Middle frontal gyrus (tissue), 1 donor: ENCODE measurements around the gene ERBB4.

Source experiments
- DNase-seq: peaks from one replicate; pipeline ENCODE4 v3.0.0-alpha.2; 2015; ENCODE audit warnings: low spot score; ENCODE audit errors: extremely low spot score

ERBB4 gene

GRCh38 chr2:211837206-211837605 lies 701.4 kb downstream of the ERBB4 start:
- no peak for DNase-seq

DNA sequence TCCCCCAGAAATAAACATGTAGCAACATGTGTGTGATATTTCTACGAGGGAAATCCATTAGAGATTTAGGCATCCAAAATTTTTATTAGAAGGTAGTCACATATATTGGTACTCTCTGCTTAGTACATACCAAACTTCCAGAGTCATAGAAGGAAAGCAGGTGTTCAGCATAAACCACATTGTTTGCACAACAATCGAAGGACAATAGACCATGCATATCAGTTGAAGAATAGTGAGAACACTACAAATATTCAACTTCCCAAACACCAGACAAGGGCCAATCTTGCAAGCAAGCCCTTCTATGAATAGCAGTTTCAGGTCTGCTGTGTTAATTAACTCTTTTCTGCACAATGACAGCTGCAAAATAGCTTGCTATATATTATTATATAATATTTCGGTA lies 702.2 kb downstream of the ERBB4 start:
- no peak for DNase-seq

DNA sequence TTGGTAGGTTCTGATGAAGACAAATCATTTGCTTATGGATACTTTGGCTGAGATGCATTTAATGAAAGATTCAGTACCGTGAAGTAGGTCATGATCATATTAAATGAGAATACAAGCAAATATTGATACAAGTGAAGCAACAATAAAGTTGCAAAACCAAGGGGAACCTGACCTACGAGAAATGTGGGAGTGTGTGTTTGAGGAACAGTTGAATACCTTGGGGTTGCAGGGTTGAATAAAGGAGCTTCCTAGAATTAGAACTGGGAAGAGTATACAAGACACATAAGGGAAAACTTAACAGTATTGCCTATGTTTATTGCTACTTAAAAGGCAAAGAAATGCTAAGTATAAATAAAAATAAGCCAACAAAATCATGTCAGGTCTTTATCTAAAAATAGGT lies 702.9 kb downstream of the ERBB4 start:
- DNase-seq = no peak

GRCh38 chr2:211833582-211834279 lies 704.9 kb downstream of the ERBB4 start:
- DNase-seq = no peak

GRCh38 chr2:211829725-211830124 lies 708.9 kb downstream of the ERBB4 start:
- DNase-seq = no peak

DNA sequence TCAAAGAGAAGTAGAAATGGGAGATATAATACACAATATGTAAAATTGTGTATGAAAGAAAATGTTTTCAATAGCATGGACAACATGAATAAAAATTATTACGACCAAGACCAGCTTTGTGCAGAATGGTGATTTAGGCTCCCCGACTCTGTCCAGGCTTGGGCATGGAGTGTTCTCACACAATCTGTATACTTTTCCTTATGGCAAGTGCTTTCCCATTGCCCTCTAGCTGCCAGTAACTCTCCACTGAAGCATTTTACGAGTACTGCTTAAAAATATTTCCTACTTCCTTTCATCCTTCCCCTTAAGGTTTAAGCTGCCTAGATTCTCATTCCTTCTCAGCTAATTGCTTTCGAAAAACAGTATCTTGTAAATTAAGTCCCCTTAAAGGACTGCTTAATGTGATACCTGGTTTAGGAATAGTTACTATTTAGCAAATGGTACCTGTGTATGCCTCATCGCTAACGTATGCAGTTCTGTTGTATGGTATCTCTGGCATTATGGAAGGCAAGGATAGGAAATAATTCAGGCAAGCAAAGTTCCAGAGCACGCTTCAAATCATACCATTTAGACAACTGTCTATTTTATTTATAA lies 714.6 kb downstream of the ERBB4 start:
- no peak for DNase-seq

GRCh38 chr2:211822686-211823335 lies 715.8 kb downstream of the ERBB4 start:
- no peak for DNase-seq

DNA sequence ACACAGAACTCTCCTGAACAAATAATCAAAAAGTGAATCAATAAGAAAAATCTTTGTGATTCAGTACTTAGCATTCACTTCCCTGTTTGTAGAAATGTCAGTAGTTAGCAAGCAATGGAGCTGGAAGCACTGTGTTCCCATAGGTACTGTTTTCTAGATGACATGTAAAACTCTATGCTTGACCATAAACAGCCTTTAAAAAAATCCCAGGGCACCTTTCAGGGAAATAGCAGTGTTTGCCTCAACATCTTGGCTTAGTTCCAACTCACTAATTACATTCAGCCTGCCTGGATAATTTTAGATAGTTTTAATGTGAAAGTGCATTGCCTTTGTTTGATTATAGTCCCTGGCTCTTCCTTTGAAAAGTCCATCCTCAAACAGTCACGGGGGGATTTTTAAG lies 721.8 kb downstream of the ERBB4 start:
- DNase-seq = no peak

GRCh38 chr2:211812587-211812986 lies 726.0 kb downstream of the ERBB4 start:
- no peak for DNase-seq

- DNase-seq = no peak
These were observed 735.9 kb downstream of the ERBB4 start for GRCh38 chr2:211802666-211803065.

DNA sequence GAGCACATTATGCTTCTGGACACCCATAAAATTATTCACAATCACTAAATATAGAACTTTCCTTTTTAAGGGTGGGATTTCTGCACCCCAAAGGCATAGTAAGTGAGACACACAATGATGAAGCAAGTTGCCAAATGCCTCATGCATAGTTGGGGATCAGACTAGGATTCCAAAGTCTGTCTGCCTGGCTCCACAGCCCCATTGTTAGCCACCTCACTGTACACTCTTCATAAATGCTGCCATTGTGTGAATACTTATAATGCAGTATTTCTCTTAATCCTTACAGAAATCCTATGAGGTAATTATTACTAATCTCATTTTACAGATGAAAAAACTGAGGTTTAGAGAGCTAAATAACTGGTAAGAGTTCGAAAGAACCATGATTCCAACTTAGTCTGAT lies 738.6 kb downstream of the ERBB4 start:
- DNase-seq = no peak

DNA sequence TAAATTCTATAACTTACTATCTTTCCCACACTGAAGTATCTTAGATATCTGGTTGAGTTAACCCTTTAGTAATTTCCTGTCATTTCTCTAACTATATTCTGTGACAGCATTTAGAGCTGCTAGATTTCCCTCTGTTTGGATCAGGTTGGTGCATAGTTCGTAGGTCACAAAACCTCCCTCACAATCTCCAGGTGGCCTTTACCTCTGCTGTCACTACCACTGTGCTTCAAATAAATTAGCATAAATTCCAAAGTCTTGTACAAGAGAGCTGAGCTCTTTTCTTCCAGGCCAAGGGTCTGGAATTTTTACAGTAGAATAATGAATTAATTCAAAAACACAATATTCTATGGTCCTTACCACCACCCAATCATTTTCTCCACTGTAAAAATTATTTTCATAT lies 739.7 kb downstream of the ERBB4 start:
- DNase-seq = no peak

- DNase-seq = no peak
These were observed 744.9 kb downstream of the ERBB4 start for GRCh38 chr2:211793690-211794089.

- DNase-seq = no peak
These were observed 748.6 kb downstream of the ERBB4 start for GRCh38 chr2:211789982-211790381.

DNA sequence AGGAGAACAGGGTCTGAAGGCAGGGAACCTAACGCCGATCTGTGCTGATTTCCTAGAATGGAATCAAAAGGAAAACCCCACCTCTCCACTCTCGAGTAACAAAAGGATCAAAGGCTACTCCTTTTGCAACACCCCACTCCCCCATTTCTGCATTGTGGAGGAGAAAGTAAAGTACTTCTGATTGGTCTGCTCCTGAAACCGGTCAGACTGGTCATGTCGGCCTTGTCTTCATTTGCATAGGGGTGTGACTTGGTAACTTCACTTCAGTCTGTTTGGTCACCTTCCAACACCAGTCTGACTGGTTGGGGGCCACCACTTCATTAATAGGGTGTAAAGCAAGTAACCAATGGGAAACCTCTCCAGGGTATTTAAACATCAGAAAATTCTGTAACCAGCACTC lies 771.9 kb downstream of the ERBB4 start:
- no peak for DNase-seq

DNA sequence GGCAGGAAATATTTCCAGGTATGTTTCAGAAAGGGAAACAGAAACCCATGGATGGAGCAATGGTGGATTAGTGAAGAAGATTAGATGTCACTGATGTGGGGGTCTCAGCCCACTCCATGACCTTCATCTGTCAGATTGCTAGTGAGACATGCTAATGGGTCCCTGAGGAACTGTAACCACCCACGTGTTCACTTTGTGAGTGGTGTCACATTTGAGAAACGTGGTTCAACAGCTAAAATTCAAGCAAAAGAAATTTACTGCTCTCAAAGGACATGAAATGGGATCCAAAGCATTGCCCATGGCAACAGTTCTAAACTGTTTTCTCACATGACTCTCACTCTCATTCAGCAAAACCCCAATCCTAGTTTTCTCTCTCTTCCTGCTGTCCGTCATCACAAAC lies 776.1 kb downstream of the ERBB4 start:
- DNase-seq = no peak

GRCh38 chr2:211760103-211760502 lies 778.5 kb downstream of the ERBB4 start:
- DNase-seq = no peak

- DNase-seq = no peak
These were observed 782.3 kb downstream of the ERBB4 start for GRCh38 chr2:211756266-211756665.

DNA sequence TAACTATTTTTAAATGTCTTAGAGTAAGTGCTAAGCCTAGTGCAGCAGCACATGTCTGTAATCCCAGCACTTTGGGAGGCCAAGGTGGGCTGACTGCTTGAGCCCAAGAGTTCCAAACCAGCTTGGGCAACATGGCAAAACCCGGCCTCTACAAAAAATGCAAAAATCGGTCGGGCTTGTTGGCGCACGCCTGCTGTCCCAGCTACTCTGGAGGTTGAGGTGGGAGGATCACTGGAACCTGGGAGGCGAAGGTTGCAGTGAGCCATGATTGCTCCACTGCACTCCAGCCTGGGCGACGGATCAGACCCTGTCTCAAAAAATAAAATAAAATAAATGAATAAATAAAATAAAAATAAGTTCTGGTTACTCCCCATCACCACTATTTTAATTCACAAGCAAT lies 783.4 kb downstream of the ERBB4 start:
- DNase-seq = no peak

- DNase-seq = no peak
These were observed 786.8 kb downstream of the ERBB4 start for GRCh38 chr2:211751848-211752247.

DNA sequence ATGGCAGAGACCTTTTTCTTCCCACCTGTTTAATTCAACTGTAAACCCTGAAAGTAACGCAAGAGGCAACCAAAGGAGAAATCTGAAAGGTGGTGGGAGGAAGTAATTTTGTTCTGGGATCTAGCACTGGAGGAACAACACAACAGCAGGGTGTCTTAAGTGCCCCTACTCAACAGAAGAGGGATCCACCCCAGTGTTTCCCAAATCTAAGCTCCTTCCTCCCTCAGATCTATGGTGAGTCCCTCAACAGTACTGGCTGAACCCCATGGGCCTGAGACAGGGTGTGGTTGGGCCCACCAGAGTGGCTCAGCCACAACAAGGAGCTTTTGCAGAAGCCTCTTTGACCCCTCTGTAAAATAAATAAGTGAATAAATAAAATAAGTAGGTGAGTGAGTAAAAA lies 790.3 kb downstream of the ERBB4 start:
- DNase-seq = no peak

- no peak for DNase-seq
These were observed 793.1 kb downstream of the ERBB4 start for GRCh38 chr2:211745295-211746097.
